ENCODE results near the gene RHCG. TPM values are rescaled to one million over a fixed set of nuclear protein-coding genes. Genes with fewer than 3 reads are reported as not detected.

The RHCG gene
- polyA plus RNA-seq, 1 of the 3 experiments (the other 2 are of a cell fraction) = not detected

DNA sequence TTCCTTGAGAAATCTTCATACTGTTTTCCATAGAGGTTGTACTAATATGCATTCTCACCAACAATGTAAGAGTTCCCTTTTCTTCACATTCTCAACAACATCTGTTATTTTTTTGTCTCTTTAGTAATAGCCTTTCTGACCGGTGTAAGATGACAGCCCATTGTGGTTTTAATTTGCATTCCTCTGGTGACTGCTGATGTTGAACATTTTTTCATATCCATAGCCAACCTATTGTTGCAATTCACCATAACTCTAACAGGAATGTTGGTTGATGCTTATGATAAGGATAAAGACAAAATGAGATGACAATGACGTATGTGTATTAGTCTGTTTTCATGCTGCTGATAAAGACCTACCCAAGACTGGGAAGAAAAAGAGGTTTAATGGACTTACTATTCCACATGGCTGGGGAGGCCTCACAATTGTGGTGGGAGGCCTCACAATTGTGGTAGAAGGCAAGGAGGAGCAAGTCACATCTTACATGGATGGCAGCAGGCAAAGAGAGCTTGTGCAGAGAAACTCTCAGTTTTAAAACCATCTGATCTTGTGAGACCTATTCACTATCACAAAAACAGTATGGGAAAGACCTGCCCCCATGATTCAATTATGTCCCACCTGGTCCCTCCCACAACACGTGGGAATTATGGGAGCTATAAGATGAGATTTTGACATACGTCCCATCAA is 37.6 kb upstream of the RHCG start:
- TF ChIP-seq GABPA (IDR thresholded peaks at IDR 0.05; ENCODE audit: low read depth) = no peak
- TF ChIP-seq POLR2AphosphoS5 (IDR thresholded peaks at IDR 0.05; ENCODE audit: low read depth, low read length) = no peak
- TF ChIP-seq EP300 (IDR thresholded peaks at IDR 0.05; ENCODE audit: borderline replicate concordance in 1 of 2, low read depth in 1 of 2, low read length in 1 of 2) = no peak
- no peak for TF ChIP-seq MEF2A (IDR thresholded peaks at IDR 0.05; ENCODE audit: borderline replicate concordance, low read depth)
- TF ChIP-seq NFIC (IDR thresholded peaks at IDR 0.05; ENCODE audit: borderline replicate concordance) = no peak
- TF ChIP-seq, protein P1, sequence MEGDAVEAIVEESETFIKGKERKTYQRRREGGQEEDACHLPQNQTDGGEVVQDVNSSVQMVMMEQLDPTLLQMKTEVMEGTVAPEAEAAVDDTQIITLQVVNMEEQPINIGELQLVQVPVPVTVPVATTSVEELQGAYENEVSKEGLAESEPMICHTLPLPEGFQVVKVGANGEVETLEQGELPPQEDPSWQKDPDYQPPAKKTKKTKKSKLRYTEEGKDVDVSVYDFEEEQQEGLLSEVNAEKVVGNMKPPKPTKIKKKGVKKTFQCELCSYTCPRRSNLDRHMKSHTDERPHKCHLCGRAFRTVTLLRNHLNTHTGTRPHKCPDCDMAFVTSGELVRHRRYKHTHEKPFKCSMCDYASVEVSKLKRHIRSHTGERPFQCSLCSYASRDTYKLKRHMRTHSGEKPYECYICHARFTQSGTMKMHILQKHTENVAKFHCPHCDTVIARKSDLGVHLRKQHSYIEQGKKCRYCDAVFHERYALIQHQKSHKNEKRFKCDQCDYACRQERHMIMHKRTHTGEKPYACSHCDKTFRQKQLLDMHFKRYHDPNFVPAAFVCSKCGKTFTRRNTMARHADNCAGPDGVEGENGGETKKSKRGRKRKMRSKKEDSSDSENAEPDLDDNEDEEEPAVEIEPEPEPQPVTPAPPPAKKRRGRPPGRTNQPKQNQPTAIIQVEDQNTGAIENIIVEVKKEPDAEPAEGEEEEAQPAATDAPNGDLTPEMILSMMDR (IDR thresholded peaks at IDR 0.05) = no peak
- peak; percentile 51; the same call in 1 of the 2 replicates for TF ChIP-seq TCF12 (IDR thresholded peaks at IDR 0.05)
- no peak for TF ChIP-seq SMC3 (IDR thresholded peaks at IDR 0.05; ENCODE audit: low read depth, low read length)
- peak; percentile 42 for TF ChIP-seq PBX3 (IDR thresholded peaks at IDR 0.05)
- no peak for TF ChIP-seq SIN3A (IDR thresholded peaks at IDR 0.05; ENCODE audit: borderline replicate concordance, low read depth, low read length)
- Histone ChIP-seq H3F3A (replicated peaks; ENCODE audit: insufficient read depth) (no peaks in the 10 kb centered on the region), H3K4me1 (ENCODE audit: control insufficient read depth in 1 of 2, insufficient read depth in 2 of 2, low read depth in 1 of 2, low read length in 1 of 2) (no peaks in the 10 kb centered on the region), H3K9me3 (peaks cover 8% of the 10 kb centered on the region), H3K4me3 (ENCODE audit: low read depth in 2 of 2, low read length in 1 of 2) (no peak overlapping the region), H3K27ac (ENCODE audit: low read depth in 2 of 2, low read length in 1 of 2) (no peak overlapping the region), H3K9ac (no peak overlapping the region), H4K20me1 (ENCODE audit: insufficient read depth) (no peaks in the 10 kb centered on the region), H3K27me3 (ENCODE audit: insufficient read depth) (no peaks in the 10 kb centered on the region), H3K9me2 (no peaks in the 10 kb centered on the region), H3K79me2 (ENCODE audit: insufficient read depth) (no peaks in the 10 kb centered on the region), H3K4me2 (no peak overlapping the region), H2AFZ (ENCODE audit: low read depth) (no peak overlapping the region), H3K36me3 (replicated peaks in 1 of 2; ENCODE audit: control insufficient read depth in 1 of 2, insufficient read depth in 2 of 2, low read length in 1 of 2) (no peaks in the 10 kb centered on the region)
- ChIA-PET CTCF (no interaction called here), POLR2A (no interaction called here)
- 43% methylated on average over 4 of the region's 4 CpGs for WGBS (ENCODE audit: low lambda C conversion rate)
- no peak for DNase-seq

DNA sequence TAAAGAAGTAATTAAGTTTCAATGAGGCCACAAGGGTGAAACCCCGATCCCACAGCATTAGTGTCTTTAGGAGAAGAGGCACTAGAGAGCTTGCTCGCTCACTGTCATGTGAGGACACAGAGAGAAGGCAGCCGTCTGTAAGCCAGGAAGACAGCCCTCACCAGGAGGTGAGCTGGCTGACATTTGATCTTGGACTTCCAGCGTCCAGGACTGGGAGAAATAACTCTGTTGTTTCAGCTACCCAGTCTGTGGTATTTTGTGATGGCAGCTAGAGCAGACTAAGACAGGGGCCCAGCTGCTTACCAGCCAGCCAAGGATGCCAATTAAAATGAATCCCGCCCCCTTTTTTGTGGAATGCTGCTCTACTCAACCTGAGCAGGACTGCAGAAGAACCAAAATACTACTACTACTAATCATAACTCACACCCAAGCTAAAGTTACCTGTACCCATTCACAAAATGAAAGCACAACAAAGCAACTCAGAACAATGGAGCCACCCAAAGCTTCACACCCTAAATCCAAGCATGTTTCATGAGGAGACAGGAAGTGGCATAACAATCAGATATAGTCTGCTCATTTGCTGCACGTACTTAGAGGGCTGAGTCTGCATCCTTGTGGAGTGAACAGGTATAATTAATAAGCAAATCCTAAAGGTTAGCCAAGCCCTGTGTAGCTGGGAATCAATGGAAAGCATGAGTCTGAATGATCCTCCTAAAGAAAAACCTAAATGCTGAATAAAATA is 35.6 kb upstream of the RHCG start:
- no peaks in the 10 kb centered on the region for H3K36me3 ChIP-seq (replicated peaks in 1 of 2; ENCODE audit: control insufficient read depth in 1 of 2, insufficient read depth in 2 of 2, low read length in 1 of 2)
- no peak for TF ChIP-seq ELF1 (IDR thresholded peaks at IDR 0.05)
- TF ChIP-seq FOXJ3 (CRISPR knock-in tag; IDR thresholded peaks at IDR 0.05) = no peak
- no peak for TF ChIP-seq SMC3 (IDR thresholded peaks at IDR 0.05; ENCODE audit: low read depth, low read length)
- TF ChIP-seq POLR2AphosphoS5 (IDR thresholded peaks at IDR 0.05; ENCODE audit: low read depth, low read length) = no peak
- no peak for TF ChIP-seq EP300 (IDR thresholded peaks at IDR 0.05; ENCODE audit: borderline replicate concordance in 1 of 2, low read depth in 1 of 2, low read length in 1 of 2)
- no peak for TF ChIP-seq RCOR1 (IDR thresholded peaks at IDR 0.05; ENCODE audit: low read length)
- no peak for TF ChIP-seq YY1 (IDR thresholded peaks at IDR 0.05; ENCODE audit: low read depth)
- no peak for TF ChIP-seq ZBTB33 (IDR thresholded peaks at IDR 0.05; ENCODE audit: borderline replicate concordance, low read depth)
- TF ChIP-seq GABPA (IDR thresholded peaks at IDR 0.05; ENCODE audit: low read depth) = no peak
- no peak for TF ChIP-seq RAD21 (IDR thresholded peaks at IDR 0.05; ENCODE audit: low read length)
- no peak for TF ChIP-seq MXI1 (IDR thresholded peaks at IDR 0.05; ENCODE audit: low read depth, low read length)
- no peak for TF ChIP-seq EZH2phosphoT487 (IDR thresholded peaks at IDR 0.05; ENCODE audit: borderline replicate concordance, low read depth)
- TF ChIP-seq MEF2A (IDR thresholded peaks at IDR 0.05; ENCODE audit: borderline replicate concordance, low read depth) = no peak
- no peak for TF ChIP-seq MAX (IDR thresholded peaks at IDR 0.05; ENCODE audit: low read depth)
- no peak for TF ChIP-seq SIN3A (IDR thresholded peaks at IDR 0.05; ENCODE audit: borderline replicate concordance, low read depth, low read length)
- TF ChIP-seq PBX3 (IDR thresholded peaks at IDR 0.05) = no peak

More for the DNA sequence above, 35.6 kb upstream of the RHCG start:
- Histone ChIP-seq H3K9ac (no peak overlapping the region), H3F3A (replicated peaks; ENCODE audit: insufficient read depth) (no peaks in the 10 kb centered on the region), H3K4me2 (no peak overlapping the region), H4K20me1 (ENCODE audit: insufficient read depth) (no peaks in the 10 kb centered on the region), H3K79me2 (ENCODE audit: insufficient read depth) (no peaks in the 10 kb centered on the region), H3K4me3 (ENCODE audit: low read depth in 2 of 2, low read length in 1 of 2) (no peak overlapping the region), H3K27me3 (ENCODE audit: insufficient read depth) (no peaks in the 10 kb centered on the region), H3K4me1 (ENCODE audit: control insufficient read depth in 1 of 2, insufficient read depth in 2 of 2, low read depth in 1 of 2, low read length in 1 of 2) (no peaks in the 10 kb centered on the region), H3K27ac (ENCODE audit: low read depth in 2 of 2, low read length in 1 of 2) (no peak overlapping the region), H3K9me3 (no peaks in the 10 kb centered on the region), H3K9me2 (no peaks in the 10 kb centered on the region), H2AFZ (ENCODE audit: low read depth) (no peak overlapping the region)
- 66% methylated on average over 6 of the region's 6 CpGs for WGBS (ENCODE audit: low lambda C conversion rate)
- ChIA-PET POLR2A (no interaction called here), CTCF (interaction anchor here (1.1 kb wide), 1 partner anchor 174 kb away, joined by 4 read pairs; no protein-coding TSS in a partner anchor)
- no peak for DNase-seq

Data from SK-N-SH (cell line).